GM12878 (cell line): ENCODE measurements around the gene RTN4RL1. TPM values are rescaled to one million over a fixed set of nuclear protein-coding genes. Genes with fewer than 3 reads are reported as not detected.

Experiments
- ASH2L ChIP-seq: fragments of 300-600, 200-600 bp; sonication (generic); IDR thresholded peaks from 2 replicates; pipeline ENCODE4 v1.6.1; 2017; ENCODE audit warnings: low read depth, mild to moderate bottlenecking, borderline replicate concordance
- BACH1 ChIP-seq: fragments of 450-650 bp; IDR thresholded peaks from 2 replicates; pipeline ENCODE4 v1.6.1; 2017; ENCODE audit warnings: mild to moderate bottlenecking, borderline replicate concordance
- FOXK2 ChIP-seq: fragments of 450-650 bp; IDR thresholded peaks from 2 replicates; pipeline ENCODE4 v1.6.1; 2017; ENCODE audit warnings: mild to moderate bottlenecking, moderate library complexity
- GATAD2B ChIP-seq: fragments of 450-650 bp; conservative IDR thresholded peaks from 2 replicates; pipeline ENCODE4 v1.6.1; 2017; ENCODE audit warnings: low read depth, mild to moderate bottlenecking, moderate library complexity
- HDAC6 ChIP-seq: fragments of 200-600 bp; sonication (generic); IDR thresholded peaks from one replicate; pipeline ENCODE4 v1.8.0; 2017; ENCODE audit warnings: antibody characterized with exemption; ENCODE audit not compliant: unreplicated experiment
- IRF4 ChIP-seq: IDR thresholded peaks from 2 replicates; pipeline ENCODE4 v1.6.1; 2011; ENCODE audit warnings: low read depth, low read length
- LARP7 ChIP-seq: fragments of 450-650 bp; IDR thresholded peaks from 2 replicates; pipeline ENCODE4 v1.6.1; 2017; ENCODE audit warnings: mild to moderate bottlenecking
- MEF2B ChIP-seq: fragments of 450-650 bp; IDR thresholded peaks from 2 replicates; pipeline ENCODE4 v1.6.1; 2018; ENCODE audit warnings: mild to moderate bottlenecking, moderate library complexity; ENCODE audit not compliant: partially characterized antibody, poor library complexity, severe bottlenecking
- MXI1 ChIP-seq: fragments of 150-350 bp; IDR thresholded peaks from 2 replicates; pipeline ENCODE4 v1.6.1; 2011; ENCODE audit warnings: low read depth, mild to moderate bottlenecking, inconsistent platforms, low read length, improper control_type of control experiment
- NR2C1 ChIP-seq: fragments of 450-650 bp; IDR thresholded peaks from 2 replicates; pipeline ENCODE4 v1.6.1; 2017; ENCODE audit warnings: antibody characterized with exemption, mild to moderate bottlenecking, moderate library complexity
- NRF1 ChIP-seq: conservative IDR thresholded peaks from 2 replicates; pipeline ENCODE4 v1.6.1; 2011; ENCODE audit warnings: mild to moderate bottlenecking, low read depth, low read length, improper control_type of control experiment
- PAX8 ChIP-seq: fragments of 450-650 bp; IDR thresholded peaks from 2 replicates; pipeline ENCODE4 v1.6.1; 2017; ENCODE audit warnings: mild to moderate bottlenecking, moderate library complexity
- POLR2AphosphoS5 ChIP-seq: IDR thresholded peaks from 2 replicates; pipeline ENCODE4 v1.6.1; 2011; ENCODE audit warnings: mild to moderate bottlenecking, low read length, inconsistent platforms
- RAD51 ChIP-seq: fragments of 450-650 bp; IDR thresholded peaks from 2 replicates; pipeline ENCODE4 v1.6.1; 2016; ENCODE audit warnings: moderate library complexity, mild to moderate bottlenecking, inconsistent platforms
- RELA ChIP-seq: fragments of 450-650 bp; IDR thresholded peaks from 2 replicates; pipeline ENCODE4 v1.8.0; 2014; ENCODE audit warnings: borderline replicate concordance; ENCODE audit not compliant: partially characterized antibody
- SMARCA5 ChIP-seq: fragments of 450-650 bp; IDR thresholded peaks from 2 replicates; pipeline ENCODE4 v1.6.1; 2017; ENCODE audit warnings: mild to moderate bottlenecking
- TAF1 ChIP-seq: IDR thresholded peaks from 2 replicates; pipeline ENCODE4 v1.6.1; 2011; ENCODE audit warnings: mild to moderate bottlenecking, low read depth, low read length, borderline replicate concordance
- YY1 ChIP-seq: IDR thresholded peaks from 2 replicates; pipeline ENCODE4 v1.6.1; 2011; ENCODE audit warnings: low read depth, mild to moderate bottlenecking, low read length
- ZNF217 ChIP-seq: fragments of 450-650 bp; IDR thresholded peaks from 2 replicates; pipeline ENCODE4 v1.6.1; 2017; ENCODE audit warnings: antibody characterized with exemption, mild to moderate bottlenecking
- ZNF384 ChIP-seq: IDR thresholded peaks from 2 replicates; pipeline ENCODE4 v1.6.1; 2012; ENCODE audit warnings: low read depth, mild to moderate bottlenecking, low read length, improper control_type of control experiment, borderline replicate concordance
- polyA plus RNA-seq, 11 experiments: library from polyadenylated mRNA; depleted of rRNA in 4 of 11; unstranded in 6 of 11; stranded (reverse) in 5 of 11; fragments of >200 nt; fragmentation: Nextera tagmentation in 4 of 11; fragmentation: Illumina TruSeq in 1 of 11; extraction: Ambion mirVana in 4 of 11; extraction: Trizol in 1 of 11; gene quantifications; 1 replicate in 1 of 11; 2 replicates in 10 of 11; pipeline versions ENCODE4 v1.2.1 to v1.2.3, GENCODE V29; 2011 to 2016; ENCODE audit warnings: inconsistent platforms in 2 of 11, missing spikeins in 2 of 11, low read depth in 1 of 11
- total RNA-seq, 4 experiments: library from RNA; depleted of rRNA in 3 of 4; stranded (reverse); fragments of >200 nt in 3 of 4; fragmentation: Illumina TruSeq in 1 of 4; extraction: Trizol in 1 of 4; gene quantifications; 2 replicates each; pipeline versions ENCODE4 v1.2.1 to v1.2.3, GENCODE V29; 2013 to 2021
- TF ChIP-seq, protein P1 (sequence below): IDR thresholded peaks from 2 replicates; pipeline ENCODE4 v1.6.1; 2011; ENCODE audit warnings: borderline replicate concordance, low read depth, mild to moderate bottlenecking, moderate library complexity, mixed read lengths, low read length; ENCODE audit not compliant: insufficient read depth; ENCODE audit errors: extremely low read length
- TF ChIP-seq, protein P2 (sequence below): IDR thresholded peaks from 2 replicates; pipeline ENCODE4 v1.6.1; 2012; ENCODE audit warnings: low read length, inconsistent platforms
- TF ChIP-seq, protein P3 (sequence below): IDR thresholded peaks from 2 replicates; pipeline ENCODE4 v1.6.1; 2012; ENCODE audit warnings: low read depth, low read length, improper control_type of control experiment
- TF ChIP-seq, protein P4 (sequence below): fragments of 450-650 bp; formaldehyde crosslinking; IDR thresholded peaks from 2 replicates; pipeline ENCODE4 v1.5.0; 2022; ENCODE audit warnings: mild to moderate bottlenecking, missing genetic modification characterization

RTN4RL1 gene
- total and polyA plus RNA-seq, 10 of the 15 experiments (the other 5 are each of a cell fraction or from before 2014, with no cell fraction given), result 0.08 to 0.11 (median 0.10) TPM; not detected in 7

DNA sequence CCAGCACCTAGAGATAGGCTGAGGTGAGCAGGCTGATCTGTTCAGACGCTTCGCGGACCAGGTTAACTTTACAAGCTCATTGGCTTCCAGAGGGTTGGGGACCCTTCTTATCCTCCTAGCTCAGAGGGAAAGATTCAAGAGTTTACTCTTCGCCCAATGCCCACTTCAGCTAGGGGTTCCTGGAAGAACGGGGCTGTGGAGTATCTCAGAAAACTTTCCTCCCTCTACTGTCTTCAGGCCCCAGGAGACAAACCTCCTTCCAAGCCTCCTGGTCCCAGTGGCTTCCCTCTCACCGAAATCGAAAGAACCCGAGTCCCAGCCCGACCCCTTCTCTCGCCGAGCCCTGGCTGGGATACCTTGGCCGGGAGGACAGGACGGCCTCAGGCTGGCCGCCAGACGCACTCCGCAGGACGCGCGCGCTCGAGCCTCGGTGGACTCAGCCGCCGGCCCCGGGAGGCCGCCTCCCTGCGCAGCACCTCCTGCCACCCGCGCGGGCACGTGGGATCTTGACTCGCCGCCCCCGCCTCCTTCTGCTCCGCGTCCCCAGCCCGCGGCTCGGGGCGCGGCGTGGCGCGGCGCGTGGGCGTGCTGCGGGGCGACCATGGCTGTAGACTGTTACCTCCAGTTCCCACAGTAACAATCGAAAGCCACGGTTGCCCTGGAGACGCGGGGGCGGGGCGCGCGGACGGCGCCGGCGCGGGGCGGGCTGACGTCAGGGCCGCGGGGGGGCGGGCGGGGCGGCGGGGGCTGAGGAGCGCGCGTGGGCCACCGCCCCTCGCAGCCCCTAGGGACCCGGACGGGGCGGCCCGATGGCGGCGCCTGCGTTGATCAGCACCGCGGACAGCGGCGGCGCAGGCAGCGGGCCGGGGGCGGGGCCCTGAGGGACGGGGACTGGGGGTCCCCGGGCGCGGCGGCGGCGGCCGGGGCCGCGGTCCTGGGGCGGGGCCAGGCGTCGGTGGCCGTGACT, 24.5 kb upstream of the RTN4RL1 start (continued):
- TF ChIP-seq, protein P1, sequence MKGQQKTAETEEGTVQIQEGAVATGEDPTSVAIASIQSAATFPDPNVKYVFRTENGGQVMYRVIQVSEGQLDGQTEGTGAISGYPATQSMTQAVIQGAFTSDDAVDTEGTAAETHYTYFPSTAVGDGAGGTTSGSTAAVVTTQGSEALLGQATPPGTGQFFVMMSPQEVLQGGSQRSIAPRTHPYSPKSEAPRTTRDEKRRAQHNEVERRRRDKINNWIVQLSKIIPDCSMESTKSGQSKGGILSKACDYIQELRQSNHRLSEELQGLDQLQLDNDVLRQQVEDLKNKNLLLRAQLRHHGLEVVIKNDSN, result peak; percentile 52
- TF ChIP-seq LARP7 (peak; percentile 75), BACH1 (peak; percentile 94), MEF2B (no peak), ASH2L (no peak), NRF1 (0 out of 2 replicates have a peak, but pooled peaks have one; percentile 6), NR2C1 (no peak), PAX8 (no peak), MXI1 (peak; percentile 98), ZNF217 (0 out of 2 replicates have a peak, but pooled peaks have one; percentile 26), GATAD2B (peak; percentile 62; the same call in 1 of the 2 replicates), TAF1 (no peak), IRF4 (no peak), ZNF384 (no peak), POLR2AphosphoS5 (no peak), FOXK2 (no peak), HDAC6 (no peak), RAD51 (no peak), SMARCA5 (peak; percentile 52), YY1 (0 out of 2 replicates have a peak, but pooled peaks have one; percentile 37), RELA (peak; percentile 26)
- TF ChIP-seq, protein P2, sequence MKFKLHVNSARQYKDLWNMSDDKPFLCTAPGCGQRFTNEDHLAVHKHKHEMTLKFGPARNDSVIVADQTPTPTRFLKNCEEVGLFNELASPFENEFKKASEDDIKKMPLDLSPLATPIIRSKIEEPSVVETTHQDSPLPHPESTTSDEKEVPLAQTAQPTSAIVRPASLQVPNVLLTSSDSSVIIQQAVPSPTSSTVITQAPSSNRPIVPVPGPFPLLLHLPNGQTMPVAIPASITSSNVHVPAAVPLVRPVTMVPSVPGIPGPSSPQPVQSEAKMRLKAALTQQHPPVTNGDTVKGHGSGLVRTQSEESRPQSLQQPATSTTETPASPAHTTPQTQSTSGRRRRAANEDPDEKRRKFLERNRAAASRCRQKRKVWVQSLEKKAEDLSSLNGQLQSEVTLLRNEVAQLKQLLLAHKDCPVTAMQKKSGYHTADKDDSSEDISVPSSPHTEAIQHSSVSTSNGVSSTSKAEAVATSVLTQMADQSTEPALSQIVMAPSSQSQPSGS, result no peak
- TF ChIP-seq, protein P3, sequence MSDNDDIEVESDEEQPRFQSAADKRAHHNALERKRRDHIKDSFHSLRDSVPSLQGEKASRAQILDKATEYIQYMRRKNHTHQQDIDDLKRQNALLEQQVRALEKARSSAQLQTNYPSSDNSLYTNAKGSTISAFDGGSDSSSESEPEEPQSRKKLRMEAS, result peak; percentile 76
- TF ChIP-seq, protein P4, sequence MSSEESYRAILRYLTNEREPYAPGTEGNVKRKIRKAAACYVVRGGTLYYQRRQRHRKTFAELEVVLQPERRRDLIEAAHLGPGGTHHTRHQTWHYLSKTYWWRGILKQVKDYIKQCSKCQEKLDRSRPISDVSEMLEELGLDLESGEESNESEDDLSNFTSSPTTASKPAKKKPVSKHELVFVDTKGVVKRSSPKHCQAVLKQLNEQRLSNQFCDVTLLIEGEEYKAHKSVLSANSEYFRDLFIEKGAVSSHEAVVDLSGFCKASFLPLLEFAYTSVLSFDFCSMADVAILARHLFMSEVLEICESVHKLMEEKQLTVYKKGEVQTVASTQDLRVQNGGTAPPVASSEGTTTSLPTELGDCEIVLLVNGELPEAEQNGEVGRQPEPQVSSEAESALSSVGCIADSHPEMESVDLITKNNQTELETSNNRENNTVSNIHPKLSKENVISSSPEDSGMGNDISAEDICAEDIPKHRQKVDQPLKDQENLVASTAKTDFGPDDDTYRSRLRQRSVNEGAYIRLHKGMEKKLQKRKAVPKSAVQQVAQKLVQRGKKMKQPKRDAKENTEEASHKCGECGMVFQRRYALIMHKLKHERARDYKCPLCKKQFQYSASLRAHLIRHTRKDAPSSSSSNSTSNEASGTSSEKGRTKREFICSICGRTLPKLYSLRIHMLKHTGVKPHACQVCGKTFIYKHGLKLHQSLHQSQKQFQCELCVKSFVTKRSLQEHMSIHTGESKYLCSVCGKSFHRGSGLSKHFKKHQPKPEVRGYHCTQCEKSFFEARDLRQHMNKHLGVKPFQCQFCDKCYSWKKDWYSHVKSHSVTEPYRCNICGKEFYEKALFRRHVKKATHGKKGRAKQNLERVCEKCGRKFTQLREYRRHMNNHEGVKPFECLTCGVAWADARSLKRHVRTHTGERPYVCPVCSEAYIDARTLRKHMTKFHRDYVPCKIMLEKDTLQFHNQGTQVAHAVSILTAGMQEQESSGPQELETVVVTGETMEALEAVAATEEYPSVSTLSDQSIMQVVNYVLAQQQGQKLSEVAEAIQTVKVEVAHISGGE (CRISPR knock-in tag), result no peak
